Sigmoid colon (tissue), 4 donors: ENCODE data around the gene SMC1A.

Experiments used
- POLR2A ChIP-seq, 2 donors: fragments of 450-650 bp; IDR thresholded peaks; one replicate each; pipeline ENCODE4 v1.6.1; 2016; ENCODE audit warnings: antibody characterized with exemption in 2 of 2, mild to moderate bottlenecking in 2 of 2, moderate library complexity in 2 of 2
- POLR2AphosphoS5 ChIP-seq, 4 donors: sonication (generic); formaldehyde crosslinking; IDR thresholded peaks; one replicate each; pipeline ENCODE4 v1.6.1; 2017; ENCODE audit warnings: antibody characterized with exemption in 4 of 4
- TF ChIP-seq, protein P1 (sequence below), 4 experiments: fragments of 450-650 bp in 3 of 4; fragments of 200-600 bp in 1 of 4; IDR thresholded peaks; one replicate each; pipeline ENCODE4 v1.5.1; 2016 to 2019; ENCODE audit warnings: antibody characterized with exemption in 4 of 4, mild to moderate bottlenecking in 3 of 4, moderate library complexity in 2 of 4

DNA sequence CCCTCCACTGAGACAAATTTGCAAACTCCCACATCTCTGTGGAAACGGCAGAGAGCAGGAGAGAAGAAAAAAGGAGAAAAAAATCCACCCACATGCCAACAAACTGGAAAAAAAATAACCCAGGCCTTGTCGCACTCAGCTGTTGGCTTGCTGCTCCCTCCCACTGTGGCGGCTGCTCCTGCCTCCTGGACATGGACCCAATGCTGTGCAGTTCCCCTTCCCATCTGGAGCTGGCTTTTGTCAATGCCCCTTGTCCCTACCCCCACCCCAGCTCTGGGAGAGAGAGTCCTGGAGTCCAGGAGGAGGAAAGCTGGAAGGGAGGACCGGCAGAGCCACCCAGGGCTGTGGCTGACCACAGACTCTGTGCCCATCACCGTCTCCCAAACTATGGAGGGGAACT is 90.2 kb downstream of the SMC1A start:
- TF ChIP-seq, protein P1, sequence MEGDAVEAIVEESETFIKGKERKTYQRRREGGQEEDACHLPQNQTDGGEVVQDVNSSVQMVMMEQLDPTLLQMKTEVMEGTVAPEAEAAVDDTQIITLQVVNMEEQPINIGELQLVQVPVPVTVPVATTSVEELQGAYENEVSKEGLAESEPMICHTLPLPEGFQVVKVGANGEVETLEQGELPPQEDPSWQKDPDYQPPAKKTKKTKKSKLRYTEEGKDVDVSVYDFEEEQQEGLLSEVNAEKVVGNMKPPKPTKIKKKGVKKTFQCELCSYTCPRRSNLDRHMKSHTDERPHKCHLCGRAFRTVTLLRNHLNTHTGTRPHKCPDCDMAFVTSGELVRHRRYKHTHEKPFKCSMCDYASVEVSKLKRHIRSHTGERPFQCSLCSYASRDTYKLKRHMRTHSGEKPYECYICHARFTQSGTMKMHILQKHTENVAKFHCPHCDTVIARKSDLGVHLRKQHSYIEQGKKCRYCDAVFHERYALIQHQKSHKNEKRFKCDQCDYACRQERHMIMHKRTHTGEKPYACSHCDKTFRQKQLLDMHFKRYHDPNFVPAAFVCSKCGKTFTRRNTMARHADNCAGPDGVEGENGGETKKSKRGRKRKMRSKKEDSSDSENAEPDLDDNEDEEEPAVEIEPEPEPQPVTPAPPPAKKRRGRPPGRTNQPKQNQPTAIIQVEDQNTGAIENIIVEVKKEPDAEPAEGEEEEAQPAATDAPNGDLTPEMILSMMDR (IDR thresholded peaks at IDR 0.05) = no peak
- TF ChIP-seq POLR2AphosphoS5 (IDR thresholded peaks at IDR 0.05) (no peak), POLR2A (IDR thresholded peaks at IDR 0.05) (no peak)
